ENCODE results near the gene MAPK11.

MAPK11 gene

GRCh38 chr22:50296658-50297490 is 26.7 kb upstream of the MAPK11 start:
- H3K9me3 Mint-ChIP-seq: no peaks in the 10 kb centered on the region
- no peak overlapping the region for H3K4me3 Mint-ChIP-seq
- no peaks in the 10 kb centered on the region for H3K27me3 Mint-ChIP-seq
- peaks cover 86% of the 10 kb centered on the region for H3K36me3 Mint-ChIP-seq (ENCODE audit: low read depth)
- peaks cover 84% of the 10 kb centered on the region for H3K4me1 Mint-ChIP-seq (ENCODE audit: low read depth)
- intact Hi-C loops (cut with micrococcal nuclease): no loop called here
- H3K27ac Mint-ChIP-seq: peak overlapping the region; percentile 30

GRCh38 chr22:50294319-50294656 is 24.1 kb upstream of the MAPK11 start:
- intact Hi-C loops (cut with micrococcal nuclease): loop anchor here (5.0 kb wide), 1 partner anchor 33 kb away; the partner anchor contains the start of gene DENND6B
- Mint-ChIP-seq H3K27me3 (no peaks in the 10 kb centered on the region), H3K27ac (peak overlapping the region; percentile 20), H3K4me3 (peak overlapping the region; percentile 44), H3K9me3 (no peaks in the 10 kb centered on the region), H3K4me1 (ENCODE audit: low read depth) (peaks cover 88% of the 10 kb centered on the region), H3K36me3 (ENCODE audit: low read depth) (peaks cover 95% of the 10 kb centered on the region)

DNA sequence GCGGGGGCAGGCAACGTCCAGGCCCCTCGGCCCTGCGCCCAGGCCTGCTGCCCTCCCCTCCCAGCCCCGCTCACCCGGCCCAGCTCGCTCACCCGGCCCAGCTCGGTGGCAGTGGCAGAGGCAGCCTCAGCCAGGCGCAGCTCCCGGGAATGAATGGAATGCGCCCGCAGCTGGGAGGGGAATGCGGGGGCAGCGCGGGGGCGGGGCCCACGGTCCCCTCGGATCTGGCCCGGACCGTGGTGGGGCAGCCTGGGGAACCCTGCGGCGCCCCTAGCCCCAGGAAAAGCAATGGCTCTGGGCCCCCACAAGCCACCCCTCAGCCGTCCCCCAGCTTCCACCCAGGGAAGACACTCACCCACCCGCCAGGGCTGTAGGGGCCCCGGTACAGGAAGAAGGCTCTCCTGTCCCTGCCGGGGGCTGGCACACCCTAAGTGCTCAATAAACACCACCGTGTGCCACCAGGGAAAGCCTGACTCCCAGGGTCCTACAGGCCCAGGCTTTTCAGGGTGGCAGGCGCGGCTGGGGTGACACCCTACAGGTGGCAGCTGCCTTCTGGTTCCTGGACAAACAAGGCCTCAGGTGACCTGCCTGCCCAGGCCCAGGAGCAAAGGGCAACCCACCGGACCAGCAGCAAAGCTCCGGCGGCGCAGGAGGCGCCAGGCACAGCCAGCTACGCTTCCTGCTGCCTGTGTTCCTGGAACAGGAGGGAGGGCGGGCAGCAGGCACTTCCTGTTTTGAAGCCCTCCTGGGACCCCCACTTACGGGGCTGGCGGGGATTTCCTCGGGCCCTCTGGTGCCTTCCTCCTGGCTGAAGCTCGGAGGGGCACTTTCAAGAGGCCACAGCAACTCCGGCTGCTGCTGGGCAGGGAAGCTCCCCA is 23.5 kb upstream of the MAPK11 start:
- H3K4me3 Mint-ChIP-seq: peak overlapping the region; percentile 44
- H3K27ac Mint-ChIP-seq: peak overlapping the region; percentile 20
- H3K4me1 Mint-ChIP-seq (ENCODE audit: low read depth): peaks cover 82% of the 10 kb centered on the region
- intact Hi-C loops (cut with micrococcal nuclease): loop anchor here (5.0 kb wide), 1 partner anchor 34 kb away; the partner anchor contains the start of gene DENND6B
- H3K27me3 Mint-ChIP-seq: no peaks in the 10 kb centered on the region
- no peaks in the 10 kb centered on the region for H3K9me3 Mint-ChIP-seq
- peaks cover 95% of the 10 kb centered on the region for H3K36me3 Mint-ChIP-seq (ENCODE audit: low read depth)

GRCh38 chr22:50292643-50293440 is 22.7 kb upstream of the MAPK11 start:
- Mint-ChIP-seq H3K4me3 (peak overlapping the region; percentile 50), H3K4me1 (ENCODE audit: low read depth) (peaks cover 73% of the 10 kb centered on the region), H3K27me3 (no peaks in the 10 kb centered on the region), H3K27ac (peak overlapping the region; percentile 46), H3K36me3 (ENCODE audit: low read depth) (peaks cover 95% of the 10 kb centered on the region), H3K9me3 (no peaks in the 10 kb centered on the region)
- intact Hi-C loops (cut with micrococcal nuclease): loop anchor here (5.0 kb wide), 1 partner anchor 34 kb away; the partner anchor contains the start of gene DENND6B

GRCh38 chr22:50289942-50290630 is 19.9 kb upstream of the MAPK11 start:
- Mint-ChIP-seq H3K27me3 (no peaks in the 10 kb centered on the region), H3K36me3 (ENCODE audit: low read depth) (peaks cover 94% of the 10 kb centered on the region), H3K9me3 (no peaks in the 10 kb centered on the region), H3K27ac (no peak overlapping the region), H3K4me1 (ENCODE audit: low read depth) (peaks cover 47% of the 10 kb centered on the region), H3K4me3 (no peak overlapping the region)
- intact Hi-C loops (cut with micrococcal nuclease): loop anchor here (5.0 kb wide), 1 partner anchor 37 kb away; the partner anchor contains the start of gene DENND6B

DNA sequence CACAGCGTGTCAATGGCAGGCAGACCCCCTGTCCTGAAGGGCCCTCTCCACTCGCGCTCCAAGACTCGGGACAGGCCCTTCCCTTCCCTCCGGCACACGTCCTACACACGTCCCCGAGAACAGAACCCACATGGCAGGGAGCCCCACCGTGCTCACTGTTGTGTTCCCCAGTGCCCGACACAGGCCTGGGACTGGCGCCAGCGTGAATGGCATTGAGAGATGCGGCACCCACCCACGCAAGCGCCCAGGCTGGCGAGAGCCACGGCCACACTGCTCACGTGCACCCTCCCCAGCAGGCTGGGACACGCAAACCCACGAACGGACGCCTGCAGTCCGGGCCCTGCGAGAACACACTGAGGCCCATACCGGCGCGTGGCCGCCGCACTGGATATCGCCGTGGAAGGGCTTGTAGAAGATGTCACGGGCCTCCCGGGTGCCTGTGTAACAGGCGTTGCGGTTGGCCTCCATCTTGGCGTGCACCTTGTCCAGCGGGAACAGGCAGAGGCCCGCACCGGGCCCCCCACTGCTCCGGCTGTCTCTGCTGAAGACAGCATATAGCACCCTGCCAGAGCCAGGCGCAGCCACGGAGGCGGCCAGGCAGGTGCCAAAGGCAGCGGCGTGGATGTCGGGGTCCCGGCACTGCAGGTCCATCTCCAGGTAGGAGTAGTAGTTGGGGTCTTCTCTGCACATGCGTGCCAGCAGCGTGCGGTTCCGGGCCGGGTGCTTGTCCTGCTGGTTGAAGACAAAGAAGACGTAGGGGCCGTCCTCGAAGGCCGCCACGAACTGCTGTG is 19.2 kb upstream of the MAPK11 start:
- intact Hi-C loops (cut with micrococcal nuclease): no loop called here
- H3K27ac Mint-ChIP-seq: no peak overlapping the region
- H3K36me3 Mint-ChIP-seq (ENCODE audit: low read depth): peaks cover 94% of the 10 kb centered on the region
- peaks cover 41% of the 10 kb centered on the region for H3K4me1 Mint-ChIP-seq (ENCODE audit: low read depth)
- H3K27me3 Mint-ChIP-seq: no peaks in the 10 kb centered on the region
- no peaks in the 10 kb centered on the region for H3K9me3 Mint-ChIP-seq
- no peak overlapping the region for H3K4me3 Mint-ChIP-seq

DNA sequence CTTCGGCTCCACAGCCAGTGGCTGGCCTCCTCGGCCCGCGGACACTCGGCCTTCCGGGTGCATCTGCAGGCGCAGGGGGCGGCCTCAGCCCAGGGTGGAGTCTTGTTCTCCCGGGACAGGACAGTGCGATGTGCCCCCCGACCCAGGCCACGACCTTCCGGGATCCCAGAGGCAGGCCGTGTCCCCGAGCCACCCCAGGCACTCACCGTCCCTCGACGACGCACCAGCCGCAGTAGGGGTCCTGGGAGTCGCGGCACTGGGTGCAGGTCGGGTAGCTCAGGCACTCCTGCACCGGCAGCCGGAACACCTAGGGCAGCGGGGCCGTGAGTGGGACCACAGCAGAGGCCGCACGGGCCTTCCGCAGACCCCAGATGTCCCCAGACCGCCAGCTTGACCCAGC is 17.6 kb upstream of the MAPK11 start:
- Mint-ChIP-seq H3K27ac (no peak overlapping the region), H3K27me3 (no peaks in the 10 kb centered on the region), H3K9me3 (no peaks in the 10 kb centered on the region), H3K36me3 (ENCODE audit: low read depth) (peaks cover 99% of the 10 kb centered on the region), H3K4me1 (ENCODE audit: low read depth) (peaks cover 28% of the 10 kb centered on the region), H3K4me3 (no peak overlapping the region)
- intact Hi-C loops (cut with micrococcal nuclease): no loop called here

- Mint-ChIP-seq H3K9me3 (no peaks in the 10 kb centered on the region), H3K27ac (no peak overlapping the region), H3K4me3 (no peak overlapping the region), H3K36me3 (ENCODE audit: low read depth) (peaks cover 99% of the 10 kb centered on the region), H3K4me1 (ENCODE audit: low read depth) (peaks cover 20% of the 10 kb centered on the region), H3K27me3 (no peaks in the 10 kb centered on the region)
- intact Hi-C loops (cut with micrococcal nuclease): no loop called here
Observed at GRCh38 chr22:50286701-50287318, 16.6 kb upstream of the MAPK11 start.

- Mint-ChIP-seq H3K9me3 (no peaks in the 10 kb centered on the region), H3K27ac (no peak overlapping the region)
- intact Hi-C loops (cut with micrococcal nuclease): no loop called here
Observed at GRCh38 chr22:50286275-50286674, 16.1 kb upstream of the MAPK11 start.

DNA sequence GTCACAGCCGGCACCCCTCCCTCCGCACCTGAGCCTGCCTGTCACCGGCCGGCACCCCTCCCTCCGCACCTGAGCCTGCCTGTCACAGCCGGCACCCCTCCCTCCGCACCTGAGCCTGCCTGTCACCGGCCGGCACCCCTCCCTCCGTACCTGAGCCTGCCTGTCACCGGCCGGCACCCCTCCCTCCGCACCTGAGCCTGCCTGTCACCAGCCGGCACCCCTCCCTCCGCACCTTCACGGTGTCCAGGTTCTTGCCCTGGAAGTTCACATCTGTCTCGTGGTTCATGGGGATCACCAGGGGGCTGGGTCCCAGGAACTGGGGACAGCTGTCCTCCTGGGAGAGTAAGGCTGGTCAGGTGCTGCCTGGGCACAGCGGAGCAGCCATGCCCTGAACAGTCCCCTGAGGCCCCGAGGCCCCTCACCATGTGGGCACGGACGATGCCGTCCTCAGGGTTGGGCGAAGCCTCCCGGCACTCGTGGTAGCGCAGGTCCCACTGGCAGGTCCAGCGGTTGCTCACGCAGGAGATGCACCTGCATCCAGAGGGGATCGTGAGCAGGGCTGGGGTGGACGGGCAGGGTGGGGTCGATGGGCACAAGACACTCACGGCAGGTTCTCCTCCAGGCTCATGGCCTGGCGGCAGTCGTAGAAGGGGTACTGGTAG is 15.5 kb upstream of the MAPK11 start:
- Mint-ChIP-seq H3K27me3 (no peaks in the 10 kb centered on the region), H3K4me3 (no peak overlapping the region), H3K36me3 (ENCODE audit: low read depth) (peaks cover 99% of the 10 kb centered on the region), H3K27ac (no peak overlapping the region), H3K9me3 (no peaks in the 10 kb centered on the region), H3K4me1 (ENCODE audit: low read depth) (peaks cover 9% of the 10 kb centered on the region)
- intact Hi-C loops (cut with micrococcal nuclease): no loop called here

More at GRCh38 chr22:50286275-50286674, 16.1 kb upstream of the MAPK11 start:
- no peaks in the 10 kb centered on the region for H3K27me3 Mint-ChIP-seq
- peaks cover 15% of the 10 kb centered on the region for H3K4me1 Mint-ChIP-seq (ENCODE audit: low read depth)
- H3K4me3 Mint-ChIP-seq: no peak overlapping the region
- peaks cover 99% of the 10 kb centered on the region for H3K36me3 Mint-ChIP-seq (ENCODE audit: low read depth)

- H3K27me3 Mint-ChIP-seq: no peaks in the 10 kb centered on the region
- no peaks in the 10 kb centered on the region for H3K4me1 Mint-ChIP-seq (ENCODE audit: low read depth)
- H3K9me3 Mint-ChIP-seq: no peaks in the 10 kb centered on the region
- peaks cover 99% of the 10 kb centered on the region for H3K36me3 Mint-ChIP-seq (ENCODE audit: low read depth)
- H3K27ac Mint-ChIP-seq: no peak overlapping the region
- H3K4me3 Mint-ChIP-seq: no peak overlapping the region
- intact Hi-C loops (cut with micrococcal nuclease): no loop called here
Observed at GRCh38 chr22:50284479-50284878, 14.3 kb upstream of the MAPK11 start.

DNA sequence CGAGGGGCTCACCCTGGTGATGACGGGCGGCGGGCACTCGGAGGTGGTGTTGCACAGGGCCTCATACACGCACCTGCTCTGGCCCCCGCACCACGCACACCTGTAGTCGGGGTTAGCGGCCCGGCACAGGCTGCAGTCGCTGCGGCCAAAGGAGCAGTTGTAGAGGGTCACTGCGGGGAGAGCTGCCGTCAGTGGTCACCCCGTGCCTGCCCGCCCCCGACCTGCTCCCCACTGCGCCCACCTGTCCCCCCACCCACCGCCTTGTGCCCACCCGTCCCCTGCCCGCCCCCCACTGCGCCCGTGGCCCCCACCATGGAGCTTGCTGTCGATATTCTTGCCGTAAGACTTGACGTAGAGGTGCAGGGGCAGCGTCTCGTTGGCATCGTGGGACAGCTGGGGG is 13.6 kb upstream of the MAPK11 start:
- Mint-ChIP-seq H3K36me3 (ENCODE audit: low read depth) (peaks cover 99% of the 10 kb centered on the region), H3K4me3 (no peak overlapping the region), H3K27me3 (no peaks in the 10 kb centered on the region), H3K4me1 (ENCODE audit: low read depth) (no peaks in the 10 kb centered on the region), H3K9me3 (no peaks in the 10 kb centered on the region), H3K27ac (no peak overlapping the region)
- intact Hi-C loops (cut with micrococcal nuclease): no loop called here

Measured in dendritic cell treated with granulocyte-macrophage colony-stimulating factor and Interleukin-4, amounts not matched to agents 40 ng/mL and 50 ng/mL, for 4 days (primary cell).